AG09309 (cell line): ENCODE data around the gene METTL25B.

Experiments
- DNase-seq: peaks from one replicate; pipeline ENCODE4 v3.0.0-alpha.2; 2010; ENCODE audit warnings: low read depth
- H3K4me3 ChIP-seq: 2 replicates; pipeline ENCODE4 v1.5.1; 2011; ENCODE audit warnings: mild to moderate bottlenecking, low read depth, low read length, moderate library complexity; ENCODE audit not compliant: control insufficient read depth
- TF ChIP-seq, protein P1 (sequence below): IDR thresholded peaks from 2 replicates; pipeline ENCODE4 v1.5.1; 2011; ENCODE audit warnings: mild to moderate bottlenecking, low read depth, low read length, inconsistent platforms; ENCODE audit not compliant: insufficient read depth, control insufficient read depth; ENCODE audit errors: missing control alignments

Gene METTL25B

DNA sequence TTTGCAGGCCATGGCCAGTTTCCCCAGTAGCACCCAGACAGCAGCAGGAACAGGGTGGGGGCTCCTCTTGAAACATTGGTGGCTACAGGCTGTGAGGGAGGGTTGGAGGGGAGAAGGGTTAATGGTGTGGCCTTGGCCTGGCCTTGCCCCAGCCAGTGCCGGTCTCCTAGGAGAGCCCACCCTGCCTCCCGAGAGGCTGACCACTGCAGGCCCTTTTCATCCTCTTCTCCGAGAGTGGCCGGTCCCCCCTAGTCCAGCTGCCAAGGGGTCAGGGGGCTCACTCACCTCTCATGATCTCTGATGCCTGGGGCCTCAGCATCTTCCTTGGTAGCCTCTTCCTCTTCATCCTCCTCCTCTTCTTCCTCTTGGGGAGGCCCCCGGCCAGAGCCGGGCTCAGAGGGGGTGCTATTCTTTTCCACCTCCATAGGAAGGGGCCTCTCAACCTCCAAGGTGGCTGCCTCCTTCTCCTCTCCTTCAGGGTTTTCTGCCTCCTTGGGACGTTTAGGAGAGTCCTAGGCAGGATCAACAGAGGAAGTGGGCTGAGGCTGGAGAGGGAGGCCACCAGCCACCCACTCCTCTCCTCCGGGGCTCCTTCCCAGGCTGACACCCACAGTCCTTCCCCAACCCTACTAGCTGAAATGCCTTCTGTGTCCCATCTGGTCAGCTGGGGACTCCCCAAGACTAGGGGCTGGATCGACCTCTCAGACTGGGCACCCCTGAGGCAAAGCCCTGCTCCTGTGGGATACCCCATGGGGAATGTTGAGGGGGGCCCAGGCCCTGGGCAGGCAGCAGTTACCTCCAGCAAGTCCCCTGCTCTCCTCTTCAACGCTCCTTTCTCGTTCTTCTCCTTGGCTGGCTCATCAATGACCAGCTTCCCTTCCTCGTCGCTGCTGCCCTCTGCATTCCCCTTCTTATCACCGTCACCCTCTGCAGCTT lies 15.4 kb downstream of the METTL25B start:
- no peak for DNase-seq
- TF ChIP-seq, protein P1, sequence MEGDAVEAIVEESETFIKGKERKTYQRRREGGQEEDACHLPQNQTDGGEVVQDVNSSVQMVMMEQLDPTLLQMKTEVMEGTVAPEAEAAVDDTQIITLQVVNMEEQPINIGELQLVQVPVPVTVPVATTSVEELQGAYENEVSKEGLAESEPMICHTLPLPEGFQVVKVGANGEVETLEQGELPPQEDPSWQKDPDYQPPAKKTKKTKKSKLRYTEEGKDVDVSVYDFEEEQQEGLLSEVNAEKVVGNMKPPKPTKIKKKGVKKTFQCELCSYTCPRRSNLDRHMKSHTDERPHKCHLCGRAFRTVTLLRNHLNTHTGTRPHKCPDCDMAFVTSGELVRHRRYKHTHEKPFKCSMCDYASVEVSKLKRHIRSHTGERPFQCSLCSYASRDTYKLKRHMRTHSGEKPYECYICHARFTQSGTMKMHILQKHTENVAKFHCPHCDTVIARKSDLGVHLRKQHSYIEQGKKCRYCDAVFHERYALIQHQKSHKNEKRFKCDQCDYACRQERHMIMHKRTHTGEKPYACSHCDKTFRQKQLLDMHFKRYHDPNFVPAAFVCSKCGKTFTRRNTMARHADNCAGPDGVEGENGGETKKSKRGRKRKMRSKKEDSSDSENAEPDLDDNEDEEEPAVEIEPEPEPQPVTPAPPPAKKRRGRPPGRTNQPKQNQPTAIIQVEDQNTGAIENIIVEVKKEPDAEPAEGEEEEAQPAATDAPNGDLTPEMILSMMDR: no peak
- H3K4me3 ChIP-seq: no peak overlapping the region

DNA sequence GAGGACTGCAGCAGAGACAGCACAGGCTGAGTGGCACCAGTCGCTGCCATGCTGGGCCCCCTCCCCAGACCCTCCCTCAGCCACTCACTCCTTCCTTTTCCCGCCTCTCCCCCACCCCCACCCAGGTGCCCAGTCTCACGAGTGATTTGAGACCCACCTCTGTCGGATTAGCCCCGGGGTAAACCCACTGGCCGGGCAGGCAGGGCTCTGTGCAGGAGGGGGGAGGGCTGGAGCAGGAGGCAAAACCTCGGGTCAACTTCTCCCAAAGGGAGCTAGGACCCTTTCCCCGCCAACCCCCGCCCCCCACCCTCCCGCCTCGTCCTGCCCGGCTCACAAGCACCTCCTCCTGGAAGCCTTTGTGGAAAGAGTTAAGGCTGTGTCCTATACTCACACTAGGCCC lies 16.1 kb downstream of the METTL25B start:
- no peak for DNase-seq
- TF ChIP-seq, protein P1: no peak
- no peak overlapping the region for H3K4me3 ChIP-seq

DNA sequence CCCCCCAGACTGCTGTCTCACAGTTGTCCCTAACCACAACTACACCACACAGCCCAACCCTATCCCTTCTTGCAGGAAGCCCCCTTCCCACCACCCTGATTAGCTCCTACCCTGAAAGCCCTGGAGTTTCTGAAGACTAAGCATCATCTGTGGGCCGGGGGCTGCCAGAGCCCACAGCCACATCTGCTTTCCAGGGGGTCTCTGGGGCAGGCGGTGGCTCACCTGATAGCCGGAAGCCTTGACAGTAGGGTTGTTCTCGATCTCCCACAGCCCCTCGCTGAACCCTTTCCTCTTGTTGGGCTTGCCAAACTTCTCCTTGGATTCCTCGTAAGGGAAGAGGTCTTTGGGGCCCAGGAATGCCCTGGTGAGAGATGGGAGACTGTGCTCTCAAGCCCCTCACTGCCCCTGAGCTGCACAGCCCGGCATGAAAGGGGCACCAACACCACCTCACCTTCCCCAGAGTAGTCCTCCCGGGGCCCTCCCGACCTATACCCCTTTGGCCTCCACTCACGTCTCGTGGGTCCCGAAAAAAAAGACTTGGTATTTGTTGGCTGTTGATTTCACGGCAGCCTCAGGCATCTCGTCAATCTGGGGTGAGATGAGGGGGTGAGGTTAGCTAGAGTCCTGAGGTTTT lies 16.6 kb downstream of the METTL25B start:
- no peak for DNase-seq
- TF ChIP-seq, protein P1: no peak
- no peak overlapping the region for H3K4me3 ChIP-seq

GRCh38 chr1:156745881-156746280 lies 17.6 kb downstream of the METTL25B start:
- TF ChIP-seq, protein P1: no peak
- no peak overlapping the region for H3K4me3 ChIP-seq
- DNase-seq: no peak

- peak overlapping the region; percentile 52 for H3K4me3 ChIP-seq
- no peak for DNase-seq
- TF ChIP-seq, protein P1: no peak
These were observed 18.1 kb downstream of the METTL25B start for GRCh38 chr1:156746406-156746727.

DNA sequence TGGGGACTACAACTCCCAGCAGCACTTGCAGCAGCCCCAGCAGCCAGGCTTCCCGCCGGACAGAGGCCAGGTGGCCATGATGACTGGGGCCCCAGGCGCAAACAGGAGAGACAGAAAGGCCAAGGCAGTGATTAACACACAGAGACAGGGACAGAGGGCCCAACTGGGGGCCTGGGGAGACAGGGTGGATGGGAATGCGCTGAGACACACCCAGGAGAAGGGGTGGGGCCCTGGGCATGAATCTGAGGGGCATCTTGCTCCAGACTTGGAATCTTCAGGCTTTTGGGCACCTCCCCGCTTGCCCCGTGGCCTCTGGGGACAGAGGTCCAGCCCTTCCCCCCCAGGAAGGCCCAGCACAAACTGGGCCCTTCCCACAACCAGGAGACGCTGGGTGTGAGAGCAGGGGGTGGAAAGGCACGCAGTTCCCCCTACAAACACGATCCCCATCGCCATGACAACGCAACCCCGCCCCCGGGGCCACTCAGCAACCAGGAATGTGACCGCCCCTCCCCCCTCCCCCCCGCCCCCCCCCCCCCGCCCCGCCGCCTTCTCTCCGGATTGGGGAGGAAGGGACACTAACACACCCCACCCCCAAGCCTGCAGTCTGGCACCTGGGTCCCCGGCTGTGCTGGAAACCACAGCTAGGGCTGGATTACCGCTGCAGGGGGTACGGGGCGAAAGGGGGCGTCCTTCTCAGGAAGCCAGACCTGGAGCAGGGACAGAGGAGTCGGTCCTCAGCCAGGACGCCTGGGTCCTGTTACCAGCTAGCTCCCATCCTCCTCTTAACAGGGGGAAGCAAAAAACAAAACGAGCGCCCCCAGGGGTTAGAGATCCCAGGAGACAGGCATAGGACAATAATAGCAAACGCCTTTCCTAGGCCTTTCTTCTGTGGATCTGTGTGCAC lies 18.7 kb downstream of the METTL25B start:
- H3K4me3 ChIP-seq: peak overlapping the region; percentile 52
- peak; percentile 78 for DNase-seq
- TF ChIP-seq, protein P1: peak; percentile 19
